Colonic mucosa (tissue), 4 donors: ENCODE measurements around the gene GBP2. TPM values are rescaled to one million over a fixed set of nuclear protein-coding genes. Genes with fewer than 3 reads are reported as not detected.

Experiments used
- DNase-seq: peaks from one replicate; pipeline ENCODE4 v3.0.0-alpha.2; 2020
- H3K27ac ChIP-seq: fragments of 200-600 bp; one replicate; pipeline ENCODE4 v1.8.0; 2021
- H3K27me3 ChIP-seq: fragments of 200-600 bp; one replicate; pipeline ENCODE4 v1.8.0; 2021
- H3K36me3 ChIP-seq: fragments of 200-600 bp; one replicate; pipeline ENCODE4 v1.8.0; 2021
- H3K4me1 ChIP-seq: fragments of 200-600 bp; one replicate; pipeline ENCODE4 v1.8.0; 2021; ENCODE audit warnings: mild to moderate bottlenecking
- H3K4me3 ChIP-seq: fragments of 200-600 bp; one replicate; pipeline ENCODE4 v1.8.0; 2021
- H3K9ac ChIP-seq, 2 donors: one replicate each; pipeline ENCODE4 v1.7.0; 2013; ENCODE audit warnings: control low read depth in 2 of 2, low read depth in 2 of 2, low read length in 2 of 2
- H3K9me3 ChIP-seq: fragments of 200-600 bp; one replicate; pipeline ENCODE4 v1.8.0; 2021
- intact Hi-C: fragments of 100-400 bp; cut with DNase I; formaldehyde crosslinking; loops from one replicate; pipeline ENCODE4 v1.14.1; 2022
- total RNA-seq, 2 donors: library from RNA; stranded (reverse); fragmentation: NEBNext Ultra II Directional in 1 of 2; extraction: Animal tissue kit (Norgen Biotek cat#: 25700) in 1 of 2; gene quantifications; one replicate each; pipeline ENCODE4 v1.2.1, GENCODE V29; 2021
- TF ChIP-seq, protein P1 (sequence below): fragments of 200-600 bp; IDR thresholded peaks from one replicate; pipeline ENCODE4 v1.8.0; 2022; ENCODE audit warnings: antibody characterized with exemption, mild to moderate bottlenecking
- donor health status: healthy.
- donor health status: DM: no; HTN: no; CAD: no.
- donor health status: DM: no; HTN: no; CAD: no.

GBP2 gene
- total RNA-seq, 2 donors from 2014 or later = 20.1 to 81.0 TPM

DNA sequence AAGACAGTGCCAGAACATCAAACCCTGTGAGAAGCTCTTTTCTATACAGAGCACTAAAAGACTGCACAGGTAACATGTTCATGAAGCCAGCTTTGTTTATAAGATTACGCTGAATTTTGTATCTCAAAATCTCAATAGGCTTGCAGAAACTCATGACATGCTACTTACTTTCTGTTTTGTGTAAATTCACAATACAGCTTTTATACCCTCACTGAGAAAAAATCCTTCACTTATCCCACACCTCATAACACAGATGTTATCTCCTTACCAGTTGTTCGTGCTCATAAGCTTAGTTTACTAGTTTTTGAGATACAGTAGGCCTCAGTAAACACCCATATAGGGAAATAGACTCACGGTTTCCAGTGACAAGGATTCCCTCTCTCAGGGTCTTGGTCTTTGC lies 24.1 kb upstream of the GBP2 start:
- no peak for DNase-seq
- Histone ChIP-seq H3K27ac (no peak overlapping the region), H3K4me3 (no peak overlapping the region), H3K9me3 (no peaks in the 10 kb centered on the region), H3K4me1 (no peaks in the 10 kb centered on the region), H3K27me3 (no peaks in the 10 kb centered on the region), H3K36me3 (no peaks in the 10 kb centered on the region), H3K9ac (no peak overlapping the region)
- TF ChIP-seq, protein P1, sequence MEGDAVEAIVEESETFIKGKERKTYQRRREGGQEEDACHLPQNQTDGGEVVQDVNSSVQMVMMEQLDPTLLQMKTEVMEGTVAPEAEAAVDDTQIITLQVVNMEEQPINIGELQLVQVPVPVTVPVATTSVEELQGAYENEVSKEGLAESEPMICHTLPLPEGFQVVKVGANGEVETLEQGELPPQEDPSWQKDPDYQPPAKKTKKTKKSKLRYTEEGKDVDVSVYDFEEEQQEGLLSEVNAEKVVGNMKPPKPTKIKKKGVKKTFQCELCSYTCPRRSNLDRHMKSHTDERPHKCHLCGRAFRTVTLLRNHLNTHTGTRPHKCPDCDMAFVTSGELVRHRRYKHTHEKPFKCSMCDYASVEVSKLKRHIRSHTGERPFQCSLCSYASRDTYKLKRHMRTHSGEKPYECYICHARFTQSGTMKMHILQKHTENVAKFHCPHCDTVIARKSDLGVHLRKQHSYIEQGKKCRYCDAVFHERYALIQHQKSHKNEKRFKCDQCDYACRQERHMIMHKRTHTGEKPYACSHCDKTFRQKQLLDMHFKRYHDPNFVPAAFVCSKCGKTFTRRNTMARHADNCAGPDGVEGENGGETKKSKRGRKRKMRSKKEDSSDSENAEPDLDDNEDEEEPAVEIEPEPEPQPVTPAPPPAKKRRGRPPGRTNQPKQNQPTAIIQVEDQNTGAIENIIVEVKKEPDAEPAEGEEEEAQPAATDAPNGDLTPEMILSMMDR = no peak
- intact Hi-C loops = no loop called here

DNA sequence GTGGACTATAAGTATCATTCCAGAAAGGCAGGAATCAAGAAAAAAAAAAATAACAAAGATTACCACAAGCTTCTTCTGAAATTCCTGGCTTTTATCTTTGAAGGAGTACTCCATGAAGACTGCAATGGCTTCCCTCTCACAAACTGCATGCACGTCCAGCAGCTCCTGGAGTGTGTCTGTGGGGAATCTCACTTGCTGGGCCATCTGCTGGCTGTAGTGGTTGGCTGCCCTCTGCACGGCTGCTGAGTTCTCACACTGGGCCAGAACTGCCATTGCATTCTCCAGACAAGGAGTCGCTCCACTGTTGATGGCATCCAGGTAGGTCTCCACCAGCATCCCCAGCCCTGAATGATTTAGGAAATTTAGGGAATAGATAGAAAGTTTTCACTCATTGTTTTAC lies 23.3 kb upstream of the GBP2 start:
- intact Hi-C loops = no loop called here
- H3K4me3 ChIP-seq = no peak overlapping the region
- H3K27me3 ChIP-seq = no peaks in the 10 kb centered on the region
- no peaks in the 10 kb centered on the region for H3K36me3 ChIP-seq
- no peaks in the 10 kb centered on the region for H3K9me3 ChIP-seq
- DNase-seq = no peak
- H3K27ac ChIP-seq = no peak overlapping the region
- TF ChIP-seq, protein P1 = no peak
- H3K9ac ChIP-seq = no peak overlapping the region
- no peaks in the 10 kb centered on the region for H3K4me1 ChIP-seq

DNA sequence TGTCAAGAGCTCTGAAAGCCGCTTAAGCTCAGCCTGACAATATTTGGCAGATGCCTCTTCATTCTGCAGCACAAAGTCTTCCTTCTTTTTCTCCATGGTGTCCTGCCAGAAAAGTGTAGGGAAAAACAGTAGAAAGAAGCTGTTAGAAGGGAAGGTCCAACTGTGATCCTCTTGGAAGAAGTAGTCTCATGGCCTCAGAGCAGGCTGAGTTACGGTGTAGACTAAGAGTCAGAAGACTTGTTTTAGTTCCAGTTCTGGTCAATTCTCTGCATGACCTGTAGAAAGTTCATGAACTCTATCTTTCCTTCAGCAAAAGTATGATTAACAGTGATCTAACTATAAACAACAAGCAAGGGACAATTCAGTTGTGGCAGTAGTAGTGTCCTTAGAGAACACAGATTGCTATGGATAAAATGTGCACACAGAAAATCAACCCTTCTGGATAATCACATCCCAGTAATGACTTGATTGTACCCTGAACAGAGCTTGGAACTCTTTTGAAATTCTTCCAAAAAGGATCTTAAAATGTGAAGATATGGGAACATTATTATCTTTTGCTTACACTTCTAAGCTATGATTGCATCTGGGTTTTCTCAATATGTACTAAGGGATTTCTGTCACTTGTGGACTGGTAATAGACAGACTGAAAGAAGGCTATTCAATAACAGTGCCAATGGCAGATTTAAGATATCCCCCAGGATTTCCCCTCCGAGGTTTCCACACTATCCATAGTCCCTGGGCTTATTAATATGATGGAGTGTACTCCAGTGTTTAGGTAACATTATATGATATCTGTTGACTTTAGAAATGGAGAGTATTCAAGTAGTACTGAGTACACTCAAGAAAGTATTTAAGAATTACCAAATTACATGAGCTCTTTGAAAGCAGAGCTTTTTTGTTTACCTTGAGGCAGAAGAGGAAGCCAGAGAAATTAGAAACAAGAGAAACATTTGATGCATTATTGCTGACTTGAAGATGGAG lies 22.1 kb upstream of the GBP2 start:
- H3K9me3 ChIP-seq = no peaks in the 10 kb centered on the region
- H3K27ac ChIP-seq = no peak overlapping the region
- TF ChIP-seq, protein P1 = no peak
- no peak overlapping the region for H3K4me3 ChIP-seq
- no peak overlapping the region for H3K9ac ChIP-seq
- H3K4me1 ChIP-seq = no peaks in the 10 kb centered on the region
- intact Hi-C loops = no loop called here
- DNase-seq = no peak
- no peaks in the 10 kb centered on the region for H3K27me3 ChIP-seq
- H3K36me3 ChIP-seq = no peaks in the 10 kb centered on the region

DNA sequence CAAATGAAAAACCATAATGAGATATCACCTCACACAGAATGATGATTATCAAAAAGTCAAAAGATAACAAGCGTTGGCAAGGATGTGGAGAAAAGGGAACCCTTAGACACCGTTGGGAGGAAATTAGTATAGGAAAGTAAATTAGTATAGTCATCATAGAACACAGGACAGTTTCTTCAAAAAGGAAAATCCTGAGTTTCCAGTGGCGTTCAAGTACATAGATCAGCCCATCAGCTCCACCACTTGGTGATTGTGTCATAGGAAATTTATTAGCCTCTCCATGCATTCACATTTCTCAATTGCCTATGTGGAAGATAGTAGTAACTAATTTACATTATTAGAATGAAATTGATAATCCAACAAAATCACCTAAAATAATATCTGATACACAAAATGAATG lies 20.8 kb upstream of the GBP2 start:
- TF ChIP-seq, protein P1 = no peak
- intact Hi-C loops = no loop called here

DNA sequence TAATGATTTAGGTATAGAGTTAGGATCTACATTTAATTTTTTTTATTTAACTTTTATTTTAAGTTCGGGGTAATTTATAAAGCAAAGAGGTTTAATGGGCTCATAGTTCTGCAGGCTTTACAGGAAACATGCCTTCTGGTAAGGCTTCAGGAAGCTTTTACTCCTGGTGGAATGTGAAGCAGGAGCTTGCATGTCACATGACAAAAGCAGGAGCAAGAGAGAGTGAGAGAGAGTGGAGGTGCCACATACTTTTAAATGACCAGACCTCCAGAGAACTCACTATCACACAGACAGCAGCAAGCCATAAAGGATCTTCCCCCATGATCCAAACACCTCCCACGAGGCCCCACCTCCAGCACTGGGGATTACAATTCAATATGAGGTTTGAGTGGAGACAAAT lies 17.6 kb upstream of the GBP2 start:
- intact Hi-C loops = no loop called here
- TF ChIP-seq, protein P1 = no peak
- no peak overlapping the region for H3K9ac ChIP-seq
- DNase-seq = no peak
- no peaks in the 10 kb centered on the region for H3K27me3 ChIP-seq
- H3K9me3 ChIP-seq = no peaks in the 10 kb centered on the region
- no peak overlapping the region for H3K27ac ChIP-seq
- no peak overlapping the region for H3K4me3 ChIP-seq
- H3K36me3 ChIP-seq = no peaks in the 10 kb centered on the region
- H3K4me1 ChIP-seq = no peaks in the 10 kb centered on the region

More for the DNA sequence above, 20.8 kb upstream of the GBP2 start:
- Histone ChIP-seq H3K36me3 (no peaks in the 10 kb centered on the region), H3K4me1 (no peaks in the 10 kb centered on the region), H3K4me3 (no peak overlapping the region), H3K27me3 (no peaks in the 10 kb centered on the region), H3K9ac (no peak overlapping the region), H3K27ac (no peak overlapping the region), H3K9me3 (no peaks in the 10 kb centered on the region)
- DNase-seq = no peak
